ENCODE results near the gene ZCCHC8. TPM values are rescaled to one million over a fixed set of nuclear protein-coding genes. Genes with fewer than 3 reads are reported as not detected.
A peak's percentile ranks its signal among the peaks of the same experiment; 100 is the strongest.

ZCCHC8 gene
- total and polyA plus RNA-seq, 2 donors (not counting 1 experiment from before 2014, with no cell fraction given), result 30.0 to 56.2 TPM

- Histone ChIP-seq H3K4me3 (ENCODE audit: control extremely low read depth in 1 of 5, extremely low read depth in 1 of 5, insufficient read depth in 1 of 5, low read depth in 2 of 5, low read length in 4 of 5) (peak within 1 kb of the TSS; percentile 69 to 99 (median 97)), H4K20me1 (ENCODE audit: control insufficient read depth, insufficient read depth, low read length, poor library complexity, severe bottlenecking) (peaks cover 42% of the 10 kb centered on the region), H3K27ac (ENCODE audit: low read length in 2 of 2) (peak within 1 kb of the TSS; percentile 90 to 97), H3K27me3 (replicated peaks in 1 of 4; ENCODE audit: control extremely low read depth in 1 of 4, control insufficient read depth in 3 of 4, insufficient read depth in 4 of 4, low read length in 3 of 4) (no peaks in the 10 kb centered on the region), H3K4me2 (replicated peaks; ENCODE audit: low read depth, low read length, poor library complexity, severe bottlenecking) (peak within 1 kb of the TSS; percentile 83), H3K79me2 (ENCODE audit: control insufficient read depth, insufficient read depth, low read length) (peaks cover 60% of the 10 kb centered on the region), H3K9ac (ENCODE audit: low read length) (peak within 1 kb of the TSS; percentile 98), H3K4me1 (ENCODE audit: control insufficient read depth in 2 of 2, insufficient read depth in 2 of 2, low read length in 2 of 2) (peaks cover 42% of the 10 kb centered on the region in 2 donors), H3K36me3 (replicated peaks in 1 of 2; ENCODE audit: control extremely low read depth in 1 of 2, control insufficient read depth in 1 of 2, extremely low read depth in 1 of 2, insufficient read depth in 2 of 2, low read length in 1 of 2) (peaks cover 6 to 26% of the 10 kb centered on the region in 2 experiments), H2AFZ (ENCODE audit: insufficient read depth, low read depth, low read length, poor library complexity, severe bottlenecking) (peak within 1 kb of the TSS; percentile 84), H3K9me3 (ENCODE audit: control extremely low read depth in 1 of 3, control insufficient read depth in 2 of 3, insufficient read depth in 1 of 3, low read length in 2 of 3) (no peaks in the 10 kb centered on the region)
- no peak within 1 kb of the TSS for H3K4me3 Mint-ChIP-seq
- no peak for TF ChIP-seq EZH2 (IDR thresholded peaks at IDR 0.05; ENCODE audit: borderline replicate concordance, insufficient read depth, low read depth, low read length, poor library complexity, severe bottlenecking)
- no peak for TF ChIP-seq CTCF (IDR thresholded peaks at IDR 0.05)
- POLR2A ChIA-PET, result interaction anchor here (0.6 to 4.3 kb wide), 8 partner anchors 9 to 955 kb away, joined by 3 to 63 read pairs (median 4); partner anchors contain the start of gene ZCCHC8
- under 1% methylated on average over 51 of the region's 51 CpGs for WGBS (ENCODE audit: insufficient coverage)
- intact Hi-C loops (cut with micrococcal nuclease), result loop anchor here (1.0 to 5.0 kb wide), 5 partner anchors 26 to 440 kb away; partner anchors contain the start of genes ABCB9, CCDC62, DENR and VPS33A
- H3K27ac Mint-ChIP-seq, result no peak within 1 kb of the TSS
- H3K9me3 Mint-ChIP-seq (ENCODE audit: insufficient read depth), result no peaks in the 10 kb centered on the region
- ATAC-seq (ENCODE audit: low read depth) (peak; percentile 92), DNase-seq (peak; percentile 99)
- H3K27me3 Mint-ChIP-seq, result no peaks in the 10 kb centered on the region
- H3K4me1 Mint-ChIP-seq, result peaks cover 35% of the 10 kb centered on the region
- CTCF ChIA-PET, result interaction anchor here (0.6 to 2.4 kb wide), 4 partner anchors 26 to 869 kb away, joined by 3 to 11 read pairs (median 4); partner anchors contain the start of genes DENR and ZCCHC8
Observed at GRCh38 chr12:122526683-122527477, 26.1 kb upstream of the ZCCHC8 start, which contains the start of the genes KNTC1 and RSRC2. Gene KNTC1, plus strand, starts transcription at chr12:122527249. Its CDS starts 2,815 bp downstream, at chr12:122530064. Gene RSRC2, minus strand, starts transcription at chr12:122526936. Its CDS starts 83 bp downstream, at chr12:122526853.

Data from B cell (primary cell).